Peyer's patch (tissue), 4 donors: Measurements from ENCODE around the gene TMEM163.

Source experiments
- CTCF ChIP-seq, 6 experiments: fragments of 450-650 bp in 4 of 6; fragments of 200-600 bp in 2 of 6; sonication (generic) in 1 of 6; IDR thresholded peaks; one replicate each; pipeline ENCODE4 v1.5.1; 2017 to 2019; ENCODE audit warnings: antibody characterized with exemption in 6 of 6, mild to moderate bottlenecking in 3 of 6, moderate library complexity in 1 of 6
- POLR2A ChIP-seq, 2 donors: fragments of 450-650 bp; IDR thresholded peaks; one replicate each; pipeline ENCODE4 v1.5.1; 2017; ENCODE audit warnings: antibody characterized with exemption in 2 of 2, mild to moderate bottlenecking in 2 of 2, moderate library complexity in 2 of 2

- TF ChIP-seq CTCF (IDR thresholded peaks at IDR 0.05): no peak
- TF ChIP-seq POLR2A (IDR thresholded peaks at IDR 0.05): no peak
Observed at GRCh38 chr2:134537121-134537520, 181.7 kb downstream of the TMEM163 start.
